Measurements from ENCODE around the gene CHRD.

The CHRD gene

GRCh38 chr3:184372296-184372821 lies 7.5 kb upstream of the CHRD start:
- in situ Hi-C loops (cut with MboI; ENCODE audit: low sequenced_read_pairs, unreplicated experiment) = no loop called here
- DNase-seq (ENCODE audit: low spot score) = no peak
- TF ChIP-seq CTCF (IDR thresholded peaks at IDR 0.05; ENCODE audit: borderline replicate concordance, control extremely low read depth, extremely low read depth, insufficient read depth, missing control alignments) = no peak

- DNase-seq (ENCODE audit: low spot score) = no peak
- in situ Hi-C loops (cut with MboI; ENCODE audit: low sequenced_read_pairs, unreplicated experiment) = no loop called here
- no peak for TF ChIP-seq CTCF (IDR thresholded peaks at IDR 0.05; ENCODE audit: borderline replicate concordance, control extremely low read depth, extremely low read depth, insufficient read depth, missing control alignments)
These were observed 6.9 kb upstream of the CHRD start for GRCh38 chr3:184372911-184373310.

- no peak for TF ChIP-seq CTCF (IDR thresholded peaks at IDR 0.05; ENCODE audit: borderline replicate concordance, control extremely low read depth, extremely low read depth, insufficient read depth, missing control alignments)
- in situ Hi-C loops (cut with MboI; ENCODE audit: low sequenced_read_pairs, unreplicated experiment) = no loop called here
- no peak for DNase-seq (ENCODE audit: low spot score)
These were observed 6.4 kb upstream of the CHRD start for GRCh38 chr3:184373422-184373821.

GRCh38 chr3:184375747-184376461 lies 4.0 kb upstream of the CHRD start:
- no peak for DNase-seq (ENCODE audit: low spot score)
- no peak for TF ChIP-seq CTCF (IDR thresholded peaks at IDR 0.05; ENCODE audit: borderline replicate concordance, control extremely low read depth, extremely low read depth, insufficient read depth, missing control alignments)
- in situ Hi-C loops (cut with MboI; ENCODE audit: low sequenced_read_pairs, unreplicated experiment) = no loop called here

GRCh38 chr3:184377374-184377773 lies 2.5 kb upstream of the CHRD start:
- in situ Hi-C loops (cut with MboI; ENCODE audit: low sequenced_read_pairs, unreplicated experiment) = no loop called here
- no peak for DNase-seq (ENCODE audit: low spot score)
- TF ChIP-seq CTCF (IDR thresholded peaks at IDR 0.05; ENCODE audit: borderline replicate concordance, control extremely low read depth, extremely low read depth, insufficient read depth, missing control alignments) = no peak

GRCh38 chr3:184377882-184378445 lies 1.9 kb upstream of the CHRD start, which contains the start of gene THPO:
Gene THPO, minus strand, starts transcription at chr3:184378207. Its CDS starts 1,948 bp downstream, at chr3:184376259.
- in situ Hi-C loops (cut with MboI; ENCODE audit: low sequenced_read_pairs, unreplicated experiment) = no loop called here
- TF ChIP-seq CTCF (IDR thresholded peaks at IDR 0.05; ENCODE audit: borderline replicate concordance, control extremely low read depth, extremely low read depth, insufficient read depth, missing control alignments) = no peak
- DNase-seq (ENCODE audit: low spot score) = no peak
